Osteocyte (in vitro differentiated cells): Measurements from ENCODE around the gene ZBTB16. TPM values are rescaled to one million over a fixed set of nuclear protein-coding genes. Genes with fewer than 3 reads are reported as not detected.

Experiments used
- DNase-seq: peaks from one replicate; pipeline ENCODE4 v3.0.0; 2021; ENCODE audit warnings: mixed read lengths; ENCODE audit not compliant: unreplicated experiment; ENCODE audit errors: extremely low spot score
- H3K27ac Mint-ChIP-seq: one replicate; pipeline ENCODE4 v1.8.0; 2021; ENCODE audit warnings: mild to moderate bottlenecking, mixed read lengths; ENCODE audit not compliant: unreplicated experiment
- H3K27me3 Mint-ChIP-seq: one replicate; pipeline ENCODE4 v1.8.0; 2021; ENCODE audit warnings: mixed read lengths; ENCODE audit not compliant: unreplicated experiment
- H3K36me3 Mint-ChIP-seq: one replicate; pipeline ENCODE4 v1.8.0; 2021; ENCODE audit warnings: mixed read lengths; ENCODE audit not compliant: unreplicated experiment
- H3K4me1 Mint-ChIP-seq: one replicate; pipeline ENCODE4 v1.8.0; 2021; ENCODE audit warnings: mixed read lengths; ENCODE audit not compliant: unreplicated experiment
- H3K4me3 Mint-ChIP-seq: one replicate; pipeline ENCODE4 v1.8.0; 2021; ENCODE audit warnings: mild to moderate bottlenecking, moderate library complexity, mixed read lengths; ENCODE audit not compliant: unreplicated experiment
- H3K9me3 Mint-ChIP-seq: one replicate; pipeline ENCODE4 v1.8.0; 2021; ENCODE audit warnings: mixed read lengths; ENCODE audit not compliant: unreplicated experiment
- CTCF ChIP-seq: fragments of 200-600 bp; sonication (generic); IDR thresholded peaks from 2 replicates; pipeline ENCODE4 v1.5.0; 2021; ENCODE audit warnings: antibody characterized with exemption, mild to moderate bottlenecking, moderate library complexity
- total RNA-seq: library from RNA; stranded (reverse); gene quantifications from 2 replicates; pipeline ENCODE4 v1.2.1, GENCODE V29; 2021

Gene ZBTB16
- total RNA-seq, 1 donor from 2014 or later = 20.3 TPM

GRCh38 chr11:114109206-114110090 is 49.9 kb downstream of the ZBTB16 start:
- Mint-ChIP-seq H3K9me3 (no peaks in the 10 kb centered on the region), H3K27ac (no peak overlapping the region), H3K4me3 (no peak overlapping the region), H3K36me3 (peaks cover 17% of the 10 kb centered on the region), H3K4me1 (peaks cover 42% of the 10 kb centered on the region), H3K27me3 (peaks cover 68% of the 10 kb centered on the region)
- no peak for DNase-seq
- no peak for TF ChIP-seq CTCF

GRCh38 chr11:114110123-114110522 is 50.6 kb downstream of the ZBTB16 start:
- Mint-ChIP-seq H3K27me3 (peaks cover 69% of the 10 kb centered on the region), H3K27ac (no peak overlapping the region), H3K9me3 (no peaks in the 10 kb centered on the region), H3K4me3 (no peak overlapping the region), H3K36me3 (peaks cover 17% of the 10 kb centered on the region), H3K4me1 (peaks cover 42% of the 10 kb centered on the region)
- TF ChIP-seq CTCF = no peak
- DNase-seq = no peak

- H3K4me1 Mint-ChIP-seq = peaks cover 41% of the 10 kb centered on the region
- peak overlapping the region; percentile 61 for H3K4me3 Mint-ChIP-seq
- TF ChIP-seq CTCF = no peak
- peak overlapping the region; percentile 74 for H3K27ac Mint-ChIP-seq
- no peak for DNase-seq
- H3K9me3 Mint-ChIP-seq = no peaks in the 10 kb centered on the region
- peaks cover 73% of the 10 kb centered on the region for H3K27me3 Mint-ChIP-seq
- H3K36me3 Mint-ChIP-seq = peaks cover 17% of the 10 kb centered on the region
These were observed 51.7 kb downstream of the ZBTB16 start for GRCh38 chr11:114110952-114111947.

GRCh38 chr11:114115451-114115928 is 56.0 kb downstream of the ZBTB16 start:
- no peak for TF ChIP-seq CTCF
- peaks cover 25% of the 10 kb centered on the region for H3K36me3 Mint-ChIP-seq
- no peak for DNase-seq
- H3K27me3 Mint-ChIP-seq = peaks cover 64% of the 10 kb centered on the region
- H3K9me3 Mint-ChIP-seq = no peaks in the 10 kb centered on the region
- no peak overlapping the region for H3K4me3 Mint-ChIP-seq
- no peak overlapping the region for H3K27ac Mint-ChIP-seq
- peaks cover 24% of the 10 kb centered on the region for H3K4me1 Mint-ChIP-seq
